ENCODE measurements around the gene SCAPER.

GRCh38 chr15:76678766-76679165, 226.4 kb downstream of the SCAPER start:
- no peak for TF ChIP-seq CTCF (conservative IDR thresholded peaks at IDR 0.05; ENCODE audit: low read depth, low read length)
- TF ChIP-seq CEBPB (IDR thresholded peaks at IDR 0.05; ENCODE audit: low read depth, low read length), result no peak
- no peak for TF ChIP-seq POLR2A (IDR thresholded peaks at IDR 0.05; ENCODE audit: low read depth, low read length)
- TF ChIP-seq USF2 (IDR thresholded peaks at IDR 0.05; ENCODE audit: low read depth, low read length), result no peak
- no peak for TF ChIP-seq RAD21 (IDR thresholded peaks at IDR 0.05; ENCODE audit: low read length)
- TF ChIP-seq, protein P1, sequence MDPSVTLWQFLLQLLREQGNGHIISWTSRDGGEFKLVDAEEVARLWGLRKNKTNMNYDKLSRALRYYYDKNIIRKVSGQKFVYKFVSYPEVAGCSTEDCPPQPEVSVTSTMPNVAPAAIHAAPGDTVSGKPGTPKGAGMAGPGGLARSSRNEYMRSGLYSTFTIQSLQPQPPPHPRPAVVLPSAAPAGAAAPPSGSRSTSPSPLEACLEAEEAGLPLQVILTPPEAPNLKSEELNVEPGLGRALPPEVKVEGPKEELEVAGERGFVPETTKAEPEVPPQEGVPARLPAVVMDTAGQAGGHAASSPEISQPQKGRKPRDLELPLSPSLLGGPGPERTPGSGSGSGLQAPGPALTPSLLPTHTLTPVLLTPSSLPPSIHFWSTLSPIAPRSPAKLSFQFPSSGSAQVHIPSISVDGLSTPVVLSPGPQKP (IDR thresholded peaks at IDR 0.05; ENCODE audit: borderline replicate concordance, low read depth, low read length), result no peak
- TF ChIP-seq MAFK (IDR thresholded peaks at IDR 0.05; ENCODE audit: low read depth, low read length), result no peak
- TF ChIP-seq CHD1 (IDR thresholded peaks at IDR 0.05; ENCODE audit: low read depth, low read length), result no peak
- TF ChIP-seq FOS (IDR thresholded peaks at IDR 0.05; ENCODE audit: low read depth, low read length), result no peak
